Aorta (tissue), 5 donors: ENCODE measurements around the gene PPIG. TPM values are rescaled to one million over a fixed set of nuclear protein-coding genes. Genes with fewer than 3 reads are reported as not detected.

ENCODE experiments used
- ATAC-seq: fragments of 200-7000 bp; cut with Tn5 transposase; one replicate; pipeline ENCODE4 v1.9.1; 2022; ENCODE audit warnings: moderate library complexity; ENCODE audit not compliant: low FRiP score
- DNase-seq, 2 donors: peaks; one replicate each; pipeline ENCODE4 v3.0.0-alpha.2; 2020
- H3K27ac ChIP-seq, 2 donors: one replicate each; pipeline ENCODE4 v1.5.1; 2013; ENCODE audit warnings: low read length in 2 of 2, mild to moderate bottlenecking in 2 of 2, moderate library complexity in 2 of 2, control low read depth in 1 of 2, inconsistent platforms in 1 of 2, low read depth in 1 of 2
- H3K27me3 ChIP-seq, 2 donors: one replicate each; pipeline ENCODE4 v1.6.1; 2013; ENCODE audit warnings: control low read depth in 1 of 2, low read length in 1 of 2, mild to moderate bottlenecking in 1 of 2, moderate library complexity in 1 of 2; ENCODE audit not compliant: insufficient read depth in 2 of 2, control insufficient read depth in 1 of 2
- H3K36me3 ChIP-seq, 2 donors: one replicate each; pipeline ENCODE4 v1.6.1; 2013; ENCODE audit warnings: control low read depth in 1 of 2, low read length in 1 of 2, mild to moderate bottlenecking in 1 of 2; ENCODE audit not compliant: insufficient read depth in 2 of 2, control insufficient read depth in 1 of 2
- H3K4me1 ChIP-seq, 2 donors: one replicate each; pipeline ENCODE4 v1.6.1; 2013; ENCODE audit warnings: low read length in 2 of 2, control low read depth in 1 of 2, mild to moderate bottlenecking in 1 of 2, moderate library complexity in 1 of 2; ENCODE audit not compliant: insufficient read depth in 2 of 2, control insufficient read depth in 1 of 2
- H3K4me3 ChIP-seq, 2 donors: one replicate each; pipeline ENCODE4 v1.5.1; 2013; ENCODE audit warnings: low read length in 2 of 2, control low read depth in 1 of 2, mild to moderate bottlenecking in 1 of 2
- H3K9me3 ChIP-seq: one replicate; pipeline ENCODE4 v1.6.1; 2013; ENCODE audit warnings: mild to moderate bottlenecking, low read length; ENCODE audit not compliant: control insufficient read depth
- WGBS, 2 donors: extraction: QIAGEN DNeasy Blood & Tissue Kit; methylation state at CpG; one replicate each; pipeline ENCODE4 v1.1.7; 2013; 5-methylcytosine and 5-hydroxymethylcytosine counted together
- intact Hi-C, 2 donors: fragments of 100-400 bp; cut with DNase I; formaldehyde crosslinking; loops; one replicate each; pipeline versions ENCODE4 v1.14.2 to v1.15.0; 2022
- polyA plus RNA-seq, 2 donors: library from polyadenylated mRNA; stranded (reverse); fragments of 200-250 nt; gene quantifications; one replicate each; pipeline ENCODE4 v1.2.3, GENCODE V29; 2013
- total RNA-seq, 2 donors: library from RNA; stranded (reverse); fragmentation: NEBNext Ultra II Directional; extraction: Animal tissue kit (Norgen Biotek cat#: 25700); gene quantifications; one replicate each; pipeline ENCODE4 v1.2.1, GENCODE V29; 2021
- donor health status: healthy with polysubstance abuse.
- donor health status: Bipolar disorder and iron deficiency.
- donor health status: DM: no; HTN: no; CAD: no.
- donor health status: DM: no; HTN: no; CAD: no.
- donor health status: DM: yes; HTN: yes; CAD: no.

Gene PPIG
- total and polyA plus RNA-seq, 4 donors, result 36.2 to 55.0 (median 47.4) TPM

DNA sequence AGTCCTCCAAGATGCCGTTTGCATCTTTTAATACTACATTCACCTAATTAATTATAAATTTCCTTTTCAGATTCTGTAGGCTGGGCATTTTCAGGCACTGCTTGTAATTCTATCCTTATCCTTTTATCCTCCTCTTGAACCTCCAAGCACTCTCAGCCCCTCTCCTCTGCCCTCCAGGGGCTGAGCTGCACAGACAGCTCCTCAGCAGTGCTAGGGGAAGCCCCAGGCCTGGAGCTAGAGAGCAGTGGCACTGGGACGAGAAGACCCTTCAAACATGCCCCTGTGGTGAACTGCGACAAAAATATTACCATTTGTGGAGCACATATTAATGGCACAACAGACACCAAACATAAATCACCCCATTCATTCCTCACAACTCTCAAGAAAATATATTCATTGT, 77.1 kb downstream of the PPIG start:
- H3K27me3 ChIP-seq, result no peaks in the 10 kb centered on the region
- intact Hi-C loops, result no loop called here
- no peak for DNase-seq
- H3K4me3 ChIP-seq, result no peak overlapping the region
- no peaks in the 10 kb centered on the region for H3K36me3 ChIP-seq
- 64 to 65% methylated on average over 3 of the region's 3 CpGs for WGBS, 2 donors
- no peak overlapping the region for H3K27ac ChIP-seq
- no peak for ATAC-seq
- H3K9me3 ChIP-seq, result no peaks in the 10 kb centered on the region
- no peaks in the 10 kb centered on the region for H3K4me1 ChIP-seq

GRCh38 chr2:169662744-169663143, 78.6 kb downstream of the PPIG start:
- no peaks in the 10 kb centered on the region for H3K4me1 ChIP-seq
- H3K9me3 ChIP-seq, result no peaks in the 10 kb centered on the region
- DNase-seq, result no peak
- no peaks in the 10 kb centered on the region for H3K27me3 ChIP-seq
- 88 to 93% methylated on average over 1 of the region's 1 CpG for WGBS, 2 donors
- no peak overlapping the region for H3K4me3 ChIP-seq
- no peak overlapping the region for H3K27ac ChIP-seq
- intact Hi-C loops, result no loop called here
- H3K36me3 ChIP-seq, result no peaks in the 10 kb centered on the region
- no peak for ATAC-seq

DNA sequence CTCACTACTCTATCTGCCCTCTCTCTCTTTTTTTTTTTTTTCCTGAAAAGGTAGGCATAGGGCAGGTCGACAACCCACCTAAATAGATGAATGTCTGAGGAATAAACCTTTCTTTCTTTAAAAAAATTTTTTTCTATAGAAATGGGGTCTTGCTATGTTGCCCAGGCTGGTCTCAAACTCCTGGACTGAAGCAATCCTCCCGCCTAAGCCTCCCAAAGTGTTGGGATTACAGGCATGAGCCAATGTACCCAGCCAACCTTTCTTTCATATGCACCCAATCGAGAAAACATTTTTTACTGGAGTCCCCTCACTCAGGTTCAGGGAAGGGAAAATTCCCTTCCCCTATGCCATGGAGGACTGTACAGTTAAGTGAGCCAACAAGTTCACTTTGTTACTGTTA, 79.1 kb downstream of the PPIG start:
- Histone ChIP-seq H3K4me1 (no peaks in the 10 kb centered on the region), H3K36me3 (no peaks in the 10 kb centered on the region), H3K27me3 (no peaks in the 10 kb centered on the region), H3K4me3 (no peak overlapping the region), H3K9me3 (no peaks in the 10 kb centered on the region), H3K27ac (no peak overlapping the region)
- intact Hi-C loops, result no loop called here
- DNase-seq (no peak), ATAC-seq (no peak)
- WGBS, 2 donors, result 88 to 91% methylated on average over 3 of the region's 3 CpGs

DNA sequence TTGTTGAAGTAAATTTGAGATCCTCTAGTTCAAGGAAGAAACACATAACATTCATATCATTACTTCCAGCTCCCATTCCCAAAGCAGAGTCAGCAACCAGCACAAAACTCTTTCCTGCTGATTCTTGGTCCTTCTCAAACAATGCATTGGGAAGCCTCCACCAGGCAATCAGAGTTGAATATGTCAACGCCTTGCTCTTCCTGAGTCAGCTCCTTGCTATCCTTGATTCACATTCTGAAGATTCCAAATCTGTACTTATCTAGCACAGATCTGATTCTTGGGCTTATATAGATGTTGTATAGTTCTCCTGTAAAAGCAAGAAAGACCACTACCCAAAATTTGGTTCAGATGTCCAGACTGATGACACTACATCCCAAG, 80.4 kb downstream of the PPIG start:
- intact Hi-C loops, result no loop called here
- Histone ChIP-seq H3K4me1 (no peaks in the 10 kb centered on the region), H3K36me3 (no peaks in the 10 kb centered on the region), H3K9me3 (no peaks in the 10 kb centered on the region), H3K27ac (no peak overlapping the region), H3K4me3 (no peak overlapping the region), H3K27me3 (no peaks in the 10 kb centered on the region)
- 81 to 82% methylated on average over 1 of the region's 1 CpG for WGBS, 2 donors
- ATAC-seq (no peak), DNase-seq (no peak)

DNA sequence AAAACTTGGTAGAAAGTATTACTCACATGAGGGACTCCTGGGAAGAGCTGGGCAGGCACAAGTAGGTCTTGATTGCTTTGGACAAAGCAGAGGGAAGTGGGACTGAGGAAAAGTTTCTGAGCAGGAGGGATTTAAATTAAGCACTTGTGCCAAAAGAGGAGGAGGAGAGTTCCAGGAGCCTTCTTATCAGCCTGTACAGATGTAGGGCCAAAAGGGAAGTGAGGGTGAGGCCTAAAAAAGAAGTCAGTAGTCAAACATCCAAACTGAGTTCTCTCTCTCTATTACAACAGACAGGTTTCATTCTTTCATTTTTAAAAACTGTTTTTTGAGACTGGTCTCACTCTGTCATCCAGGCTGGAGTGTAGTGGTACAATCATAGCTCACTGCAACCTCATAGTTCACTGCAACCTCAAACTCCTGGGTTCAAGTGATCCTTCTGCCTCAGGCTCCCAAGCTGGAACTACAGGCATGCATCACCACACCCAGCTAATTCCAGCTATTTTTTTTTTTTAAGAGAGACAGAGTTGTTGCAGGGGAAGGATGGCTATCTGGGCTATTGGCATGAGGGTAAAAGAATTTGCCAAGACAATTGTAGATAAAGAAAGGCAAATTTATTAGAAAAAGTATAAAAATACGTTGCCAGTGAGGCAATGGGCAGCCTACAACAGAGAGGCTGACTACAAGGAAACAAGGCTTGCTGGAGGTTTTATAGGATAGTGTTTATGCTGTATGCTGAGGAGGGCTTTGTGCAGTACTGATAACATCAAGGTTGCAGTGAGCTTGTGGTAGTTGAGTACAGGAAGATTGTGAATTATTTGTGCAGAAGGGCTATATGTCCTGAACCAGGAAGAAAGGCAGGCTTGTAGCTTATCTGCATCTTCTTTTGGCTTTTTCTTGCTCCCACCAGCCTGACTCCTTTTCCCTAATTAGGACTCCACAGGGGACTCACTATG, 81.1 kb downstream of the PPIG start:
- DNase-seq, result no peak
- Histone ChIP-seq H3K4me1 (no peaks in the 10 kb centered on the region), H3K4me3 (no peak overlapping the region), H3K36me3 (no peaks in the 10 kb centered on the region), H3K9me3 (no peaks in the 10 kb centered on the region), H3K27ac (no peak overlapping the region), H3K27me3 (no peaks in the 10 kb centered on the region)
- intact Hi-C loops, result no loop called here
- WGBS, 2 donors, result 34 to 47% methylated on average over 1 of the region's 1 CpG
- no peak for ATAC-seq

DNA sequence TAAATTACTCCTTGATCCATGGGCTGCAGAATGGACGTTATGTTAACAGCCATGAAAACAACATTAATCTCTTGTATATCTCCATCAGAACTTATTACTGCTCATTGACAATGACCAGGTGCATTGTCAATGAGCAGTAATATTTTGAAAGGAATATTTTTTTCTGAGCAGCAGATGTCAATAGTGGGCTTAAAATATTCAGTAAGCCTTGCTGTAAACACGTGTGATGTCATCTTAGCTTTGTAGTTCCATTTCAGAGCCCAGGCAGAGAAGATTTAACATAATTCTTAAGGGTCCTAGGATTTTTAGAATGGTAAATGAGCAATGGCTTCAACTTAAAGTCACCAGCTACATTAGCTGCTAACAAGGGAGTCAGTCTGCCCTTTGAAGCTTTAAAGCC, 83.4 kb downstream of the PPIG start:
- H3K4me1 ChIP-seq, result no peaks in the 10 kb centered on the region
- no peak for ATAC-seq
- H3K9me3 ChIP-seq, result no peaks in the 10 kb centered on the region
- no peak overlapping the region for H3K27ac ChIP-seq
- intact Hi-C loops, result no loop called here
- no peak for DNase-seq
- H3K36me3 ChIP-seq, result no peaks in the 10 kb centered on the region
- no peaks in the 10 kb centered on the region for H3K27me3 ChIP-seq
- no peak overlapping the region for H3K4me3 ChIP-seq
- 28 to 31% methylated on average over 2 of the region's 2 CpGs for WGBS, 2 donors

- intact Hi-C loops, result no loop called here
- H3K4me3 ChIP-seq, result no peak overlapping the region
These were observed 86.1 kb downstream of the PPIG start for GRCh38 chr2:169670215-169670651.

GRCh38 chr2:169670937-169671336, 86.8 kb downstream of the PPIG start:
- no peak overlapping the region for H3K27ac ChIP-seq
- H3K9me3 ChIP-seq, result no peaks in the 10 kb centered on the region
- WGBS, 2 donors, result 96% methylated on average over 4 of the region's 4 CpGs
- H3K4me3 ChIP-seq, result no peak overlapping the region
- ATAC-seq (no peak), DNase-seq (no peak)
- no peaks in the 10 kb centered on the region for H3K27me3 ChIP-seq
- intact Hi-C loops, result no loop called here
- H3K36me3 ChIP-seq, result no peaks in the 10 kb centered on the region
- H3K4me1 ChIP-seq, result no peaks in the 10 kb centered on the region

More at GRCh38 chr2:169670215-169670651, 86.1 kb downstream of the PPIG start:
- no peaks in the 10 kb centered on the region for H3K36me3 ChIP-seq
- no peaks in the 10 kb centered on the region for H3K27me3 ChIP-seq
- no peak overlapping the region for H3K27ac ChIP-seq
- WGBS, 2 donors, result 79 to 81% methylated on average over 2 of the region's 2 CpGs
- ATAC-seq, result no peak
- DNase-seq, result no peak
- no peaks in the 10 kb centered on the region for H3K9me3 ChIP-seq
- no peaks in the 10 kb centered on the region for H3K4me1 ChIP-seq

- DNase-seq, result no peak
- Histone ChIP-seq H3K27ac (no peak overlapping the region), H3K27me3 (no peaks in the 10 kb centered on the region), H3K4me1 (no peaks in the 10 kb centered on the region), H3K4me3 (no peak overlapping the region), H3K9me3 (no peaks in the 10 kb centered on the region), H3K36me3 (no peaks in the 10 kb centered on the region)
- 81 to 88% methylated on average over 6 of the region's 6 CpGs for WGBS, 2 donors
- intact Hi-C loops, result no loop called here
- ATAC-seq, result no peak
These were observed 88.3 kb downstream of the PPIG start for GRCh38 chr2:169672406-169672805.
